H1 (cell line): ENCODE results near the gene TTC33. TPM values are rescaled to one million over a fixed set of nuclear protein-coding genes. Genes with fewer than 3 reads are reported as not detected.

Experiments used
- CTCF ChIA-PET: fragments of 300-600 bp; sonication (Branson Sonifier 250); formaldehyde crosslinking; loops from one replicate; lab custom pipeline; 2021; ENCODE audit not compliant: partially characterized antibody; lab: Charles Lee
- POLR2A ChIA-PET: fragments of 300-600 bp; sonication (Branson Sonifier 250); formaldehyde crosslinking; loops from one replicate; lab custom pipeline; 2021; ENCODE audit warnings: inconsistent platforms; ENCODE audit not compliant: partially characterized antibody; lab: Charles Lee
- DNase-seq, 2 experiments: peaks; one replicate each; pipeline versions ENCODE4 v3.0.0 to v3.0.0-alpha.2; 2010 to 2022; ENCODE audit warnings: low spot score in 2 of 2, low read depth in 1 of 2, mixed read lengths in 1 of 2
- FAIRE-seq: peaks from 2 replicates; lab custom pipeline; 2011; peaks lifted over from hg19 to GRCh38; lab: Jason Lieb, UNC
- H2AFZ ChIP-seq: 2 replicates; pipeline ENCODE4 v1.8.1; 2012; ENCODE audit warnings: low read length, inconsistent platforms
- H2AK5ac ChIP-seq: 2 replicates; pipeline ENCODE4 v1.6.1; 2013; ENCODE audit warnings: low read depth, low read length
- H2BK120ac ChIP-seq: replicated peaks from 2 replicates; pipeline ENCODE3; 2013; ENCODE audit warnings: low read depth, low read length, inconsistent platforms
- H2BK12ac ChIP-seq: 2 replicates; pipeline ENCODE4 v1.6.1; 2013; ENCODE audit warnings: low read depth, low read length
- H2BK15ac ChIP-seq: 2 replicates; pipeline ENCODE4 v1.6.1; 2013; ENCODE audit warnings: low read length
- H2BK20ac ChIP-seq: 2 replicates; pipeline ENCODE4 v1.6.1; 2013; ENCODE audit warnings: low read length
- H2BK5ac ChIP-seq: 2 replicates; pipeline ENCODE4 v1.6.1; 2013; ENCODE audit warnings: low read depth, low read length
- H3K14ac ChIP-seq: 2 replicates; pipeline ENCODE4 v1.6.1; 2013; ENCODE audit warnings: inconsistent platforms; ENCODE audit not compliant: insufficient read length
- H3K18ac ChIP-seq: 2 replicates; pipeline ENCODE4 v1.6.1; 2013; ENCODE audit warnings: low read length; ENCODE audit errors: extremely low read depth
- H3K23ac ChIP-seq: 2 replicates; pipeline ENCODE4 v1.6.1; 2013; ENCODE audit warnings: inconsistent platforms; ENCODE audit not compliant: insufficient read length
- H3K23me2 ChIP-seq: 2 replicates; pipeline ENCODE4 v1.6.1; 2013; ENCODE audit warnings: low read depth, low read length
- H3K27ac ChIP-seq: 2 replicates; pipeline ENCODE4 v1.6.1; 2011; ENCODE audit warnings: low read depth, low read length, inconsistent platforms
- H3K27me3 ChIP-seq, 4 experiments: replicated peaks in 1 of 4; 1 replicate in 1 of 4; 2 replicates in 3 of 4; pipeline versions ENCODE4 v1.6.1 to v1.8.1; 2011 to 2013; ENCODE audit warnings: low read length in 3 of 4, mild to moderate bottlenecking in 3 of 4, inconsistent platforms in 2 of 4, mixed read lengths in 2 of 4, moderate library complexity in 1 of 4; ENCODE audit not compliant: control insufficient read depth in 3 of 4, insufficient read depth in 3 of 4; ENCODE audit errors: extremely low read depth in 1 of 4
- H3K36me3 ChIP-seq, 4 experiments: 2 replicates each; pipeline versions ENCODE4 v1.6.1 to v1.8.1; 2011 to 2013; ENCODE audit warnings: mild to moderate bottlenecking in 4 of 4, low read length in 3 of 4, moderate library complexity in 2 of 4, control low read depth in 1 of 4, inconsistent platforms in 1 of 4; ENCODE audit not compliant: insufficient read depth in 4 of 4, control insufficient read depth in 2 of 4
- H3K4ac ChIP-seq: replicated peaks from 2 replicates; pipeline ENCODE3; 2013; ENCODE audit warnings: low read length, low read depth, mixed read lengths, inconsistent platforms; ENCODE audit not compliant: insufficient read length
- H3K4me1 ChIP-seq, 4 experiments: replicated peaks in 1 of 4; 1 replicate in 1 of 4; 2 replicates in 3 of 4; pipeline versions ENCODE4 v1.6.1 to v1.8.1; 2011 to 2013; ENCODE audit warnings: low read length in 3 of 4, inconsistent platforms in 2 of 4, mixed read lengths in 1 of 4; ENCODE audit not compliant: insufficient read depth in 4 of 4, control insufficient read depth in 3 of 4
- H3K4me2 ChIP-seq, 2 experiments: 2 replicates each; pipeline versions ENCODE4 v1.6.1 to v1.8.1; 2011 to 2013; ENCODE audit warnings: low read depth in 2 of 2, low read length in 2 of 2, control low read depth in 1 of 2, inconsistent platforms in 1 of 2, mild to moderate bottlenecking in 1 of 2; ENCODE audit not compliant: insufficient read depth in 1 of 2
- H3K4me3 ChIP-seq, 4 experiments: fragments of 200-600, 300-600 bp in 1 of 4; sonication (generic), shearing (Covaris generic), sonication (Bioruptor Twin) in 1 of 4; 2 replicates each; pipeline versions ENCODE4 v1.5.1 to v1.8.1; 2011 to 2016; ENCODE audit warnings: low read length in 4 of 4, low read depth in 3 of 4, control low read depth in 2 of 4, inconsistent platforms in 2 of 4, mild to moderate bottlenecking in 2 of 4, mixed read lengths in 1 of 4, moderate library complexity in 1 of 4; ENCODE audit not compliant: insufficient read depth in 2 of 4; ENCODE audit errors: extremely low read depth in 1 of 4
- H3K56ac ChIP-seq: replicated peaks from 2 replicates; pipeline ENCODE3; 2013; ENCODE audit warnings: low read depth, mild to moderate bottlenecking, mixed read lengths, low read length, inconsistent platforms; ENCODE audit not compliant: insufficient read length
- H3K79me1 ChIP-seq: 2 replicates; pipeline ENCODE4 v1.6.1; 2013; ENCODE audit warnings: low read depth, low read length, control low read depth
- H3K79me2 ChIP-seq, 2 experiments: 2 replicates each; pipeline versions ENCODE4 v1.6.1 to v1.8.1; 2012 to 2013; ENCODE audit warnings: low read length in 2 of 2, mild to moderate bottlenecking in 2 of 2, inconsistent platforms in 1 of 2; ENCODE audit not compliant: insufficient read depth in 2 of 2, control insufficient read depth in 1 of 2
- H3K9ac ChIP-seq, 4 experiments: replicated peaks in 1 of 4; 1 replicate in 1 of 4; 2 replicates in 3 of 4; pipeline versions ENCODE4 v1.6.1 to v1.8.1; 2011 to 2013; ENCODE audit warnings: low read depth in 3 of 4, low read length in 3 of 4, control low read depth in 2 of 4, mild to moderate bottlenecking in 2 of 4, moderate library complexity in 2 of 4, inconsistent platforms in 1 of 4; ENCODE audit errors: extremely low read depth in 1 of 4
- H3K9me3 ChIP-seq, 2 experiments: 2 replicates each; pipeline versions ENCODE4 v1.6.1 to v1.8.1; 2012 to 2013; ENCODE audit warnings: mild to moderate bottlenecking in 2 of 2, moderate library complexity in 2 of 2, control low read depth in 1 of 2, inconsistent platforms in 1 of 2, low read depth in 1 of 2, low read length in 1 of 2, mixed read lengths in 1 of 2; ENCODE audit not compliant: insufficient read depth in 2 of 2
- H4K20me1 ChIP-seq, 2 experiments: replicated peaks in 1 of 2; 2 replicates each; pipeline versions ENCODE3 to v1.8.1; 2011 to 2013; ENCODE audit warnings: inconsistent platforms in 2 of 2, low read length in 2 of 2, mild to moderate bottlenecking in 1 of 2; ENCODE audit not compliant: insufficient read depth in 2 of 2, control insufficient read depth in 1 of 2
- H4K5ac ChIP-seq: 2 replicates; pipeline ENCODE4 v1.6.1; 2013; ENCODE audit warnings: low read length, low read depth, mixed read lengths, inconsistent platforms; ENCODE audit not compliant: insufficient read length
- H4K8ac ChIP-seq: 2 replicates; pipeline ENCODE4 v1.8.0; 2013; ENCODE audit warnings: mild to moderate bottlenecking, moderate library complexity, low read length, inconsistent platforms; ENCODE audit not compliant: insufficient read depth; ENCODE audit errors: extremely low read depth
- H4K91ac ChIP-seq: replicated peaks from 2 replicates; pipeline ENCODE3; 2013; ENCODE audit warnings: low read length, mixed read lengths, inconsistent platforms; ENCODE audit not compliant: insufficient read length
- ASH2L ChIP-seq: fragments of 200-600, 300-600 bp; sonication (generic); IDR thresholded peaks from one replicate; pipeline ENCODE4 v1.7.1; 2017; ENCODE audit warnings: low read length
- BACH1 ChIP-seq: IDR thresholded peaks from 2 replicates; pipeline ENCODE4 v1.6.1; 2012; ENCODE audit warnings: low read length, improper control_type of control experiment
- CHD2 ChIP-seq: IDR thresholded peaks from 2 replicates; pipeline ENCODE4 v1.6.1; 2012; ENCODE audit warnings: low read length, improper control_type of control experiment
- CTBP2 ChIP-seq: IDR thresholded peaks from 2 replicates; pipeline ENCODE4 v1.7.0; 2011; ENCODE audit warnings: borderline replicate concordance, mild to moderate bottlenecking, moderate library complexity, mixed read lengths, low read length; ENCODE audit not compliant: insufficient read depth, insufficient read length
- GTF2F1 ChIP-seq: IDR thresholded peaks from 2 replicates; pipeline ENCODE4 v1.6.1; 2012; ENCODE audit warnings: low read depth, low read length, improper control_type of control experiment, borderline replicate concordance
- NANOG ChIP-seq: IDR thresholded peaks from 2 replicates; pipeline ENCODE4 v1.6.1; 2011; ENCODE audit warnings: low read length, low read depth, mild to moderate bottlenecking, inconsistent platforms; ENCODE audit not compliant: insufficient read depth, poor library complexity, severe bottlenecking
- POLR2AphosphoS5 ChIP-seq: IDR thresholded peaks from 2 replicates; pipeline ENCODE4 v1.6.1; 2011; ENCODE audit warnings: low read depth, low read length
- SIRT6 ChIP-seq: IDR thresholded peaks from one replicate; pipeline ENCODE4 v1.7.1; 2012; ENCODE audit warnings: low read length, inconsistent platforms
- YY1 ChIP-seq: IDR thresholded peaks from 2 replicates; pipeline ENCODE4 v1.6.1; 2011; ENCODE audit warnings: low read depth, mild to moderate bottlenecking, low read length
- WGBS, 2 experiments: shearing (Covaris generic) in 1 of 2; methylation state at CpG; one replicate each; pipeline versions ENCODE4 v1.1.6 to v1.1.7; 2013 to 2015; ENCODE audit warnings: low lambda C conversion rate in 2 of 2, mixed read lengths in 2 of 2, inconsistent platforms in 1 of 2, low coverage in 1 of 2, missing lambda C conversion rate in 1 of 2; ENCODE audit not compliant: insufficient replicate concordance in 2 of 2, insufficient coverage in 1 of 2, insufficient read length in 1 of 2; ENCODE audit errors: extremely low coverage in 1 of 2, missing lambda C conversion rate in 1 of 2; 5-methylcytosine and 5-hydroxymethylcytosine counted together
- polyA plus RNA-seq, 7 experiments: library from polyadenylated mRNA; depleted of rRNA in 3 of 7; stranded (reverse) in 5 of 7; unstranded in 2 of 7; fragments of >200 nt in 5 of 7; fragments of 200-250 nt in 2 of 7; gene quantifications; 1 replicate in 5 of 7; 2 replicates in 1 of 7; 4 replicates in 1 of 7; pipeline versions ENCODE4 v1.2.1 to v1.2.3, GENCODE V29; 2011 to 2013; ENCODE audit warnings: missing spikeins in 2 of 7, mixed read lengths in 2 of 7
- total RNA-seq: library from RNA; stranded (reverse); fragmentation: NEBNext Ultra II Directional; extraction: Animal tissue kit (Norgen Biotek cat#: 25700); gene quantifications from 2 replicates; pipeline ENCODE4 v1.2.1, GENCODE V29; 2021

The TTC33 gene
- total and polyA plus RNA-seq, 2 of the 8 experiments (the other 6 are each of a cell fraction or from before 2014, with no cell fraction given), result 1.2 to 12.6 TPM

DNA sequence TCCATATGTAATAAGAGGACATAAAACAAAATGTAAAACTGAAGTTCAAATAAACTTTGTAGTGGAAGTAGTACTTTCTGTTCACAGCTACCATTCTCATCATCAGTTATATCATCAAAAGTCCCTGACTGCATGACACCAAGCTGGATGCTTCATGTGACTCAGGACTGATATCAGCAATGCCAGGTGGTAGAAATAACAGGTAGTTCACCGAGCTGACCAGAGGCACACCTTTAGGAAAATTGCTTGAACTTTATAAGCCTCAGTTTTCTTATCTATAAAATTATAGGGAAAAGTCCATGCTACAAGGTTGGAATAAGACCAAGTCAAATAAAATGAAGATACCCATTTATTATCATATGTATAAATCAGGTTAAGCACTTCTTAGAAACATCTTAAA lies 200.9 kb downstream of the TTC33 start:
- H3K27me3 ChIP-seq, result no peaks in the 10 kb centered on the region
- no peaks in the 10 kb centered on the region for H4K20me1 ChIP-seq
- no peaks in the 10 kb centered on the region for H3K79me2 ChIP-seq
- DNase-seq (no peak), FAIRE-seq (no peak)
- H2BK120ac ChIP-seq, result no peak overlapping the region
- no peak overlapping the region for H2BK12ac ChIP-seq
- H3K23ac ChIP-seq, result no peak overlapping the region
- no peak overlapping the region for H3K4me3 ChIP-seq
- H3K23me2 ChIP-seq, result no peaks in the 10 kb centered on the region
- no peak overlapping the region for H3K4ac ChIP-seq
- no peak overlapping the region for H4K91ac ChIP-seq
- H2BK5ac ChIP-seq, result no peak overlapping the region
- H4K8ac ChIP-seq, result no peak overlapping the region
- no peak overlapping the region for H3K14ac ChIP-seq
- no peak overlapping the region for H3K56ac ChIP-seq
- no peak overlapping the region for H2AFZ ChIP-seq
- no peak overlapping the region for H2AK5ac ChIP-seq
- no peaks in the 10 kb centered on the region for H3K36me3 ChIP-seq
- CTCF ChIA-PET, result interaction anchor here (1.1 kb wide), 1 partner anchor 11 kb away, joined by 3 read pairs; no protein-coding TSS in a partner anchor
- WGBS, 2 experiments, result 100% methylated on average over 1 of the region's 1 CpG; no CpG with 5 or more reads in 1 of the 2 experiments
- no peak overlapping the region for H3K27ac ChIP-seq
- TF ChIP-seq POLR2AphosphoS5 (no peak), NANOG (no peak), GTF2F1 (no peak), CTBP2 (no peak), ASH2L (no peak), SIRT6 (no peak), YY1 (no peak), BACH1 (no peak), CHD2 (no peak)
- TF ChIP-seq, all 59 proteins: peak for 0
- no peak overlapping the region for H3K4me2 ChIP-seq
- H3K4me1 ChIP-seq, result no peaks in the 10 kb centered on the region
- H4K5ac ChIP-seq, result no peak overlapping the region
- no peak overlapping the region for H3K9ac ChIP-seq
- POLR2A ChIA-PET, result no interaction called here
- no peak overlapping the region for H2BK20ac ChIP-seq
- H3K9me3 ChIP-seq, result no peaks in the 10 kb centered on the region
- H3K79me1 ChIP-seq, result no peaks in the 10 kb centered on the region
- no peak overlapping the region for H2BK15ac ChIP-seq
- H3K18ac ChIP-seq, result no peak overlapping the region
